ENCODE results near the gene GCAT.

GRCh38 chr22:37763652-37764051, 44.1 kb upstream of the GCAT start:
- TF ChIP-seq CTCF (IDR thresholded peaks at IDR 0.05) (no peak), POLR2A (IDR thresholded peaks at IDR 0.05) (no peak)
